CD14-positive monocyte (primary cell): ENCODE measurements around the gene AMZ1. TPM values are rescaled to one million over a fixed set of nuclear protein-coding genes. Genes with fewer than 3 reads are reported as not detected.

Source experiments
- DNase-seq, 3 donors: peaks; one replicate each; pipeline ENCODE4 v3.0.0-alpha.2; 2011 to 2022
- H2AFZ ChIP-seq: 2 replicates; pipeline ENCODE4 v1.6.0; 2012; ENCODE audit warnings: mild to moderate bottlenecking, low read depth, low read length, inconsistent platforms; ENCODE audit not compliant: insufficient read depth, poor library complexity, severe bottlenecking
- H3K27ac ChIP-seq, 2 donors: 1 replicate in 1 of 2; 2 replicates in 1 of 2; pipeline ENCODE4 v1.5.1; 2012 to 2013; ENCODE audit warnings: low read length in 2 of 2, control low read depth in 1 of 2, inconsistent platforms in 1 of 2, low read depth in 1 of 2, mild to moderate bottlenecking in 1 of 2
- H3K27me3 ChIP-seq, 2 donors: one replicate each; pipeline versions ENCODE4 v1.6.0 to v1.6.1; 2011 to 2013; ENCODE audit warnings: low read length in 2 of 2; ENCODE audit not compliant: control insufficient read depth in 2 of 2, insufficient read depth in 2 of 2
- H3K36me3 ChIP-seq, 2 donors: replicated peaks in 1 of 2; 1 replicate in 1 of 2; 2 replicates in 1 of 2; pipeline versions ENCODE4 v1.5.1 to v1.6.1; 2012 to 2013; ENCODE audit warnings: low read length in 2 of 2, control low read depth in 1 of 2, inconsistent platforms in 1 of 2, mild to moderate bottlenecking in 1 of 2; ENCODE audit not compliant: insufficient read depth in 2 of 2, control insufficient read depth in 1 of 2
- H3K4me1 ChIP-seq, 2 donors: 1 replicate in 1 of 2; 2 replicates in 1 of 2; pipeline versions ENCODE4 v1.5.1 to v1.6.1; 2012 to 2013; ENCODE audit warnings: low read length in 2 of 2, control low read depth in 1 of 2, inconsistent platforms in 1 of 2, mild to moderate bottlenecking in 1 of 2, moderate library complexity in 1 of 2; ENCODE audit not compliant: insufficient read depth in 2 of 2, control insufficient read depth in 1 of 2
- H3K4me2 ChIP-seq: replicated peaks from 2 replicates; pipeline ENCODE3; 2012; ENCODE audit warnings: low read length, moderate library complexity, mild to moderate bottlenecking; ENCODE audit not compliant: poor library complexity, severe bottlenecking; ENCODE audit errors: extremely low read depth
- H3K4me3 ChIP-seq, 3 experiments: fragments of 200-600 bp in 1 of 3; sonication (generic) in 1 of 3; replicated peaks in 1 of 3; 1 replicate in 2 of 3; 2 replicates in 1 of 3; pipeline ENCODE4 v1.5.1; 2011 to 2013; ENCODE audit warnings: low read length in 3 of 3, mild to moderate bottlenecking in 3 of 3, control low read depth in 2 of 3, low read depth in 2 of 3, inconsistent platforms in 1 of 3, moderate library complexity in 1 of 3
- H3K79me2 ChIP-seq: 2 replicates; pipeline ENCODE4 v1.6.0; 2012; ENCODE audit warnings: mild to moderate bottlenecking, control low read depth, inconsistent platforms, low read length, moderate library complexity; ENCODE audit not compliant: insufficient read depth
- H3K9ac ChIP-seq: 2 replicates; pipeline ENCODE4 v1.6.0; 2017; ENCODE audit warnings: low read length, mild to moderate bottlenecking; ENCODE audit not compliant: insufficient read depth, poor library complexity, severe bottlenecking
- H3K9me3 ChIP-seq, 2 donors: replicated peaks in 1 of 2; 1 replicate in 1 of 2; 2 replicates in 1 of 2; pipeline versions ENCODE4 v1.5.1 to v1.6.1; 2012 to 2013; ENCODE audit warnings: low read length in 2 of 2, control low read depth in 1 of 2; ENCODE audit not compliant: control insufficient read depth in 1 of 2, insufficient read depth in 1 of 2
- H4K20me1 ChIP-seq: 2 replicates; pipeline ENCODE4 v1.6.0; 2012; ENCODE audit warnings: mild to moderate bottlenecking, low read length, control low read depth, moderate library complexity; ENCODE audit not compliant: insufficient read depth
- H3K27ac Mint-ChIP-seq, 7 donors: one replicate each; pipeline ENCODE4 v1.8.0; 2020; ENCODE audit warnings: mild to moderate bottlenecking in 7 of 7, mixed read lengths in 7 of 7, moderate library complexity in 6 of 7, inconsistent platforms in 2 of 7
- H3K27me3 Mint-ChIP-seq, 3 donors: one replicate each; pipeline ENCODE4 v1.8.0; 2021 to 2022; ENCODE audit warnings: low read depth in 3 of 3, mild to moderate bottlenecking in 3 of 3, mixed read lengths in 3 of 3, moderate library complexity in 3 of 3, inconsistent platforms in 1 of 3
- H3K36me3 Mint-ChIP-seq, 2 donors: one replicate each; pipeline ENCODE4 v1.8.0; 2020; ENCODE audit warnings: mixed read lengths in 2 of 2, inconsistent platforms in 1 of 2, mild to moderate bottlenecking in 1 of 2
- H3K4me1 Mint-ChIP-seq: one replicate; pipeline ENCODE4 v1.8.0; 2020; ENCODE audit warnings: mild to moderate bottlenecking, mixed read lengths
- H3K4me3 Mint-ChIP-seq, 2 donors: one replicate each; pipeline ENCODE4 v1.8.0; 2020; ENCODE audit warnings: mild to moderate bottlenecking in 2 of 2, mixed read lengths in 2 of 2, moderate library complexity in 1 of 2
- H3K9me3 Mint-ChIP-seq, 7 donors: one replicate each; pipeline ENCODE4 v1.8.0; 2020 to 2022; ENCODE audit warnings: mixed read lengths in 7 of 7, mild to moderate bottlenecking in 6 of 7, moderate library complexity in 6 of 7, inconsistent platforms in 2 of 7
- CTCF ChIP-seq: fragments of 200-600 bp; IDR thresholded peaks from one replicate; pipeline ENCODE4 v1.8.0; 2022; ENCODE audit warnings: antibody characterized with exemption, mild to moderate bottlenecking
- WGBS: methylation state at CpG from one replicate; pipeline ENCODE4 v1.1.5; 2013; ENCODE audit warnings: missing lambda C conversion rate; ENCODE audit not compliant: insufficient coverage; 5-methylcytosine and 5-hydroxymethylcytosine counted together
- intact Hi-C, 2 donors: fragments of 100-400 bp; cut with micrococcal nuclease; formaldehyde crosslinking; loops; one replicate each; pipeline versions ENCODE4 v1.15.0 to v1.15.1; 2023
- polyA plus RNA-seq, 3 donors: library from polyadenylated mRNA; depleted of rRNA in 1 of 3; unstranded in 2 of 3; stranded (reverse) in 1 of 3; fragments of 300-500 nt in 2 of 3; fragments of >200 nt in 1 of 3; fragmentation: Illumina TruSeq in 2 of 3; gene quantifications; 1 replicate in 2 of 3; 2 replicates in 1 of 3; pipeline ENCODE4 v1.2.3, GENCODE V29; 2012 to 2021

AMZ1 gene
- polyA plus RNA-seq, 3 donors, result 0.09 to 0.25 (median 0.14) TPM

- H3K4me3 ChIP-seq, result no peak overlapping the region
- intact Hi-C loops, result no loop called here
- H3K36me3 Mint-ChIP-seq, result peaks cover 45 to 71% of the 10 kb centered on the region in 2 donors
- H3K4me3 Mint-ChIP-seq, result no peak overlapping the region
- H3K27me3 ChIP-seq, result no peaks in the 10 kb centered on the region
- no peak overlapping the region for H3K4me2 ChIP-seq
- H4K20me1 ChIP-seq, result peaks cover 78% of the 10 kb centered on the region
- no peak for DNase-seq
- H3K9me3 ChIP-seq, result no peaks in the 10 kb centered on the region
- peaks cover 67 to 77% of the 10 kb centered on the region in 2 donors for H3K36me3 ChIP-seq
- peak overlapping the region in 3 of 7 donors; percentile 23 to 73 (median 37) for H3K27ac Mint-ChIP-seq
- H3K4me1 ChIP-seq, result peaks cover 0 to 5% of the 10 kb centered on the region in 2 donors
- H3K4me1 Mint-ChIP-seq, result peaks cover 3% of the 10 kb centered on the region
- H3K9me3 Mint-ChIP-seq, result peaks cover 0 to 3% (median 0%) of the 10 kb centered on the region in 7 donors
- H2AFZ ChIP-seq, result no peak overlapping the region
- H3K27ac ChIP-seq, result no peak overlapping the region
- no peak overlapping the region for H3K9ac ChIP-seq
- WGBS, result 96% methylated on average over 34 of the region's 36 CpGs
- peaks cover 0 to 2% (median 1%) of the 10 kb centered on the region in 3 donors for H3K27me3 Mint-ChIP-seq
- no peak for TF ChIP-seq CTCF
- no peaks in the 10 kb centered on the region for H3K79me2 ChIP-seq
Measured at GRCh38 chr7:2659556-2660358, 28.2 kb upstream of the AMZ1 start.

DNA sequence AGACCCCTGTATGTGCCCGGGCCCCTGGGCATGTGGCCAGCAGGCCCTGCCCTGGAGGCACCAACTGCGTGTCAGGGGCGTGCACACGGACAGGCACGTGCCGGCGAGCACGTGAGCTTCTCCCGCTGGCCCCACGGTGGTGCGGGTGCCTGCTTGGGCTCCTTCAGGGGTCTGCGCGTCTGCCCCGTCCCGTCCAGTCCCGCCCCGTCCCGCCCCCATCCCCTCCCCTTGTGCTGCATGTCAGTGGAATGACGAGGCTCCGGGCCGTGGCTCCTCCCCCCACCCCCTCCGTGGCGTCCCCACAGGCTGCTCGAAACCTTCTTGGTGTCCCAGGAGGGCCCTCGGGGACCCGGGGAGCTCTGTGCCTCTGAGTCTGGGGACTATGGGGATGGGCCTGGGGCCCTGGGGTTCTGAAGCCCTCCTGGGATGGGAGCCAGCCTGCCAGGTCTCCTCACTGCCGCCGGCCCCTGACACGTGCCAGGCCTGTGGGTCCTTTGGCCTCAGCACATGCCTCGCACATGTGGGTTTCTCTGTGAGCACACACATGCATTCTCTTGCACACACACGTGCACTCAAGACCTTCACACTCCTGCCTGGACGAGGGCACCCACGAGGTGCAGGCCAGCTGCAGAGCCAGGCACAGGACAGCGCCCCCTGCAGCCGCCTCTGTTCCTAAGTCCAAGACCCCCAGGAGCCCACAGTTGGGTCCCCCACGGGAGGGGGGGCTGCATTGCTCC is 27.5 kb upstream of the AMZ1 start:
- H3K27me3 ChIP-seq, result no peaks in the 10 kb centered on the region
- no peak overlapping the region for H3K9ac ChIP-seq
- Mint-ChIP-seq H3K27me3 (peaks cover 0 to 2% (median 2%) of the 10 kb centered on the region in 3 donors), H3K4me1 (peaks cover 7% of the 10 kb centered on the region), H3K4me3 (no peak overlapping the region), H3K36me3 (peaks cover 41 to 63% of the 10 kb centered on the region in 2 donors), H3K27ac (peak overlapping the region in 1 of 7 donors; percentile 73), H3K9me3 (peaks cover 0 to 3% (median 0%) of the 10 kb centered on the region in 7 donors)
- peaks cover 82% of the 10 kb centered on the region for H4K20me1 ChIP-seq
- H3K4me2 ChIP-seq, result no peak overlapping the region
- no peaks in the 10 kb centered on the region for H3K79me2 ChIP-seq
- H2AFZ ChIP-seq, result no peak overlapping the region
- peaks cover 0 to 5% of the 10 kb centered on the region in 2 donors for H3K4me1 ChIP-seq
- intact Hi-C loops, result no loop called here
- WGBS, result 93% methylated on average over 19 of the region's 36 CpGs
- no peaks in the 10 kb centered on the region for H3K9me3 ChIP-seq
- peak; percentile 54 for TF ChIP-seq CTCF
- no peak for DNase-seq
- no peak overlapping the region for H3K27ac ChIP-seq
- H3K36me3 ChIP-seq, result peaks cover 64 to 70% of the 10 kb centered on the region in 2 donors
- H3K4me3 ChIP-seq, result no peak overlapping the region
